HAP-1 (cell line): ENCODE data around the gene LOXHD1.

Source experiments
- DNase-seq, 2 experiments: peaks; one replicate each; pipeline ENCODE4 v3.0.0-alpha.2; 2016 to 2020; ENCODE audit warnings: low spot score in 2 of 2
- H3K27me3 ChIP-seq: fragments of 250-450 bp; sonication (Bioruptor Pico); 2 replicates; pipeline ENCODE4 v1.5.1; 2020; ENCODE audit warnings: low read depth, mild to moderate bottlenecking, moderate library complexity
- H3K36me3 ChIP-seq: fragments of 250-450 bp; sonication (Bioruptor Pico); replicated peaks from 2 replicates; pipeline ENCODE4 v1.5.1; 2020; ENCODE audit warnings: mild to moderate bottlenecking
- H3K4me1 ChIP-seq: fragments of 250-450 bp; sonication (Bioruptor Pico); 2 replicates; pipeline ENCODE4 v1.5.1; 2020; ENCODE audit warnings: mild to moderate bottlenecking
- H3K4me3 ChIP-seq: fragments of 250-450 bp; sonication (Bioruptor Pico); 2 replicates; pipeline ENCODE4 v1.5.1; 2020; ENCODE audit warnings: mild to moderate bottlenecking, moderate library complexity
- H3K9me3 ChIP-seq: fragments of 250-450 bp; sonication (Bioruptor Pico); 2 replicates; pipeline ENCODE4 v1.5.1; 2020; ENCODE audit warnings: mild to moderate bottlenecking, moderate library complexity
- in situ Hi-C: fragments of 300-500 bp; cut with MboI; formaldehyde crosslinking; loops from 3 replicates; pipeline ENCODE4 v1.14.3; 2020; ENCODE audit warnings: low sequenced_read_pairs, inconsistent platforms, mixed read lengths

The LOXHD1 gene

GRCh38 chr18:46573156-46573555, 83.9 kb downstream of the LOXHD1 start:
- Histone ChIP-seq H3K4me1 (no peaks in the 10 kb centered on the region), H3K27me3 (no peaks in the 10 kb centered on the region; the same call in 1 of the 2 replicates), H3K36me3 (no peaks in the 10 kb centered on the region), H3K4me3 (no peak overlapping the region), H3K9me3 (no peaks in the 10 kb centered on the region; the same call in 1 of the 2 replicates)
- no peak for DNase-seq
- in situ Hi-C loops, result no loop called here

GRCh38 chr18:46571756-46572155, 85.3 kb downstream of the LOXHD1 start:
- H3K4me1 ChIP-seq, result no peaks in the 10 kb centered on the region
- H3K4me3 ChIP-seq, result no peak overlapping the region
- DNase-seq, result no peak
- no peaks in the 10 kb centered on the region; the same call in 1 of the 2 replicates for H3K9me3 ChIP-seq
- no peaks in the 10 kb centered on the region; the same call in 1 of the 2 replicates for H3K27me3 ChIP-seq
- in situ Hi-C loops, result no loop called here
- no peaks in the 10 kb centered on the region for H3K36me3 ChIP-seq

- no peak for DNase-seq
- in situ Hi-C loops, result no loop called here
- H3K27me3 ChIP-seq, result peaks cover under 1% of the 10 kb centered on the region; the same call in 1 of the 2 replicates
Observed at GRCh38 chr18:46570666-46571065, 86.4 kb downstream of the LOXHD1 start.

GRCh38 chr18:46570134-46570533, 86.9 kb downstream of the LOXHD1 start:
- no peaks in the 10 kb centered on the region for H3K36me3 ChIP-seq

More at GRCh38 chr18:46570666-46571065, 86.4 kb downstream of the LOXHD1 start:
- no peaks in the 10 kb centered on the region for H3K36me3 ChIP-seq
- no peaks in the 10 kb centered on the region for H3K4me1 ChIP-seq
- H3K9me3 ChIP-seq, result no peaks in the 10 kb centered on the region; the same call in 1 of the 2 replicates
- no peak overlapping the region for H3K4me3 ChIP-seq

GRCh38 chr18:46569211-46569610, 87.8 kb downstream of the LOXHD1 start:
- Histone ChIP-seq H3K4me1 (no peaks in the 10 kb centered on the region), H3K27me3 (peaks cover 2% of the 10 kb centered on the region; the same call in 1 of the 2 replicates)

More at GRCh38 chr18:46570134-46570533, 86.9 kb downstream of the LOXHD1 start:
- Histone ChIP-seq H3K4me1 (no peaks in the 10 kb centered on the region), H3K27me3 (peaks cover 2% of the 10 kb centered on the region; the same call in 1 of the 2 replicates), H3K4me3 (no peak overlapping the region), H3K9me3 (no peaks in the 10 kb centered on the region; the same call in 1 of the 2 replicates)
- in situ Hi-C loops, result no loop called here
- no peak for DNase-seq

GRCh38 chr18:46567196-46567595, 89.8 kb downstream of the LOXHD1 start:
- no peak for DNase-seq
- in situ Hi-C loops, result no loop called here
- H3K36me3 ChIP-seq, result no peaks in the 10 kb centered on the region
- no peaks in the 10 kb centered on the region for H3K4me1 ChIP-seq
- no peaks in the 10 kb centered on the region; the same call in 1 of the 2 replicates for H3K9me3 ChIP-seq
- peaks cover 2% of the 10 kb centered on the region; the same call in 1 of the 2 replicates for H3K27me3 ChIP-seq
- H3K4me3 ChIP-seq, result no peak overlapping the region

More at GRCh38 chr18:46569211-46569610, 87.8 kb downstream of the LOXHD1 start:
- Histone ChIP-seq H3K36me3 (no peaks in the 10 kb centered on the region), H3K9me3 (no peaks in the 10 kb centered on the region; the same call in 1 of the 2 replicates), H3K4me3 (no peak overlapping the region)
- DNase-seq, result no peak
- in situ Hi-C loops, result no loop called here

GRCh38 chr18:46566111-46566510, 90.9 kb downstream of the LOXHD1 start:
- H3K9me3 ChIP-seq, result no peaks in the 10 kb centered on the region
- in situ Hi-C loops, result no loop called here
- no peaks in the 10 kb centered on the region for H3K36me3 ChIP-seq
- DNase-seq, result no peak
- peaks cover 2% of the 10 kb centered on the region; the same call in 1 of the 2 replicates for H3K27me3 ChIP-seq
- H3K4me3 ChIP-seq, result no peak overlapping the region
- H3K4me1 ChIP-seq, result no peaks in the 10 kb centered on the region

- Histone ChIP-seq H3K27me3 (peaks cover 2% of the 10 kb centered on the region; the same call in 1 of the 2 replicates), H3K4me3 (no peak overlapping the region), H3K9me3 (no peaks in the 10 kb centered on the region), H3K4me1 (no peaks in the 10 kb centered on the region), H3K36me3 (no peaks in the 10 kb centered on the region)
- no peak for DNase-seq
- in situ Hi-C loops, result no loop called here
Observed at GRCh38 chr18:46565256-46565655, 91.8 kb downstream of the LOXHD1 start.

GRCh38 chr18:46563317-46563716, 93.7 kb downstream of the LOXHD1 start:
- Histone ChIP-seq H3K27me3 (peaks cover 2% of the 10 kb centered on the region; the same call in 1 of the 2 replicates), H3K4me3 (no peak overlapping the region), H3K9me3 (no peaks in the 10 kb centered on the region), H3K36me3 (no peaks in the 10 kb centered on the region), H3K4me1 (no peaks in the 10 kb centered on the region)
- DNase-seq, result no peak
- in situ Hi-C loops, result no loop called here

GRCh38 chr18:46562674-46563192, 94.3 kb downstream of the LOXHD1 start:
- in situ Hi-C loops, result no loop called here
- Histone ChIP-seq H3K27me3 (0 out of 2 replicates have a peak, but pooled peaks cover 2% of the 10 kb centered on the region), H3K4me3 (no peak overlapping the region), H3K4me1 (no peaks in the 10 kb centered on the region), H3K36me3 (no peaks in the 10 kb centered on the region), H3K9me3 (no peaks in the 10 kb centered on the region)
- no peak for DNase-seq

- H3K9me3 ChIP-seq, result no peaks in the 10 kb centered on the region
- H3K4me1 ChIP-seq, result no peaks in the 10 kb centered on the region
- in situ Hi-C loops, result no loop called here
- DNase-seq, result no peak
- no peak overlapping the region for H3K4me3 ChIP-seq
- 0 out of 2 replicates have a peak, but pooled peaks cover 2% of the 10 kb centered on the region for H3K27me3 ChIP-seq
- no peaks in the 10 kb centered on the region for H3K36me3 ChIP-seq
Observed at GRCh38 chr18:46560671-46561045, 96.4 kb downstream of the LOXHD1 start.

- no peaks in the 10 kb centered on the region for H3K36me3 ChIP-seq
- in situ Hi-C loops, result no loop called here
- H3K4me1 ChIP-seq, result no peaks in the 10 kb centered on the region
- H3K4me3 ChIP-seq, result no peak overlapping the region
- H3K27me3 ChIP-seq, result no peaks in the 10 kb centered on the region
- H3K9me3 ChIP-seq, result no peaks in the 10 kb centered on the region
- DNase-seq, result no peak
Observed at GRCh38 chr18:46559946-46560670, 96.9 kb downstream of the LOXHD1 start.

- in situ Hi-C loops, result no loop called here
- no peak for DNase-seq
- no peaks in the 10 kb centered on the region for H3K4me1 ChIP-seq
- H3K27me3 ChIP-seq, result no peaks in the 10 kb centered on the region
- no peaks in the 10 kb centered on the region for H3K9me3 ChIP-seq
- H3K4me3 ChIP-seq, result no peak overlapping the region
- no peaks in the 10 kb centered on the region for H3K36me3 ChIP-seq
Observed at GRCh38 chr18:46559296-46559695, 97.7 kb downstream of the LOXHD1 start.

GRCh38 chr18:46556590-46557206, 100.3 kb downstream of the LOXHD1 start:
- Histone ChIP-seq H3K36me3 (no peaks in the 10 kb centered on the region), H3K4me3 (no peak overlapping the region), H3K9me3 (no peaks in the 10 kb centered on the region), H3K27me3 (no peaks in the 10 kb centered on the region), H3K4me1 (no peaks in the 10 kb centered on the region)
- in situ Hi-C loops, result no loop called here
- DNase-seq, result no peak
